ENCODE measurements around the gene GLRX3. TPM values are rescaled to one million over a fixed set of nuclear protein-coding genes. Genes with fewer than 3 reads are reported as not detected.

The GLRX3 gene
- polyA plus RNA-seq, 1 of the 3 experiments (the other 2 are of a cell fraction): 93.8 TPM

DNA sequence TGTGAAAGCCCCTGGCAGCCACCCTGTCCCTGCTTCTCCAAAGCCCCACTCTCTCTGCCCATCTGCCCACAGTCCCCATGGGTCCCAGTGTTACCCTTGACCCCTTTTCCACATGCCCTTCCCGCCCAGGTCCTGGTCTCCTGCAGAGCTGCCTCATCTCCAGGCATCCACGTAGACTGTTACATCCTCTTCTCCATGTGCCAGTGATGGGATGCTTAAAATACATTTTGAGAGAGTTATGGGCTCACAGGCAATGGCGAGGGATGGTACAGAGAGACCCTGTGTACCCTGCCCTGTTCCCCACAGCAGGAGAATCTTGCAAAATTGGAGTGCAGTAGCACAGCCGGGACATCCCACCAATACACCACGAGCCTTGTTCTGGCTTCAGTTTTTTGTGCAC lies 56.8 kb downstream of the GLRX3 start:
- whole genome bisulfite sequencing (ENCODE audit: low lambda C conversion rate): 94% methylated on average over 5 of the region's 5 CpGs
- POLR2A ChIA-PET: no interaction called here

More for the DNA sequence above, 56.8 kb downstream of the GLRX3 start:
- Histone ChIP-seq H3K36me3 (replicated peaks in 1 of 2; ENCODE audit: control insufficient read depth in 1 of 2, insufficient read depth in 2 of 2, low read length in 1 of 2) (peaks cover 0 to 1% of the 10 kb centered on the region in 2 experiments), H3K9me3 (no peaks in the 10 kb centered on the region), H4K20me1 (ENCODE audit: insufficient read depth) (no peaks in the 10 kb centered on the region), H2AFZ (ENCODE audit: low read depth) (no peak overlapping the region), H3K9me2 (no peaks in the 10 kb centered on the region), H3K27ac (ENCODE audit: low read depth in 2 of 2, low read length in 1 of 2) (no peak overlapping the region), H3K4me3 (ENCODE audit: low read depth in 2 of 2, low read length in 1 of 2) (no peak overlapping the region), H3K27me3 (ENCODE audit: insufficient read depth) (no peaks in the 10 kb centered on the region), H3K4me2 (no peak overlapping the region), H3K79me2 (ENCODE audit: insufficient read depth) (no peaks in the 10 kb centered on the region), H3K4me1 (ENCODE audit: control insufficient read depth in 1 of 2, insufficient read depth in 2 of 2, low read depth in 1 of 2, low read length in 1 of 2) (peaks cover 0 to 23% of the 10 kb centered on the region in 2 experiments; a peak in 1 of 4 replicates), H3F3A (replicated peaks; ENCODE audit: insufficient read depth) (no peaks in the 10 kb centered on the region), H3K9ac (no peak overlapping the region)
- no peak for TF ChIP-seq FOXM1 (IDR thresholded peaks at IDR 0.05; ENCODE audit: low read depth)
- TF ChIP-seq, protein P1, sequence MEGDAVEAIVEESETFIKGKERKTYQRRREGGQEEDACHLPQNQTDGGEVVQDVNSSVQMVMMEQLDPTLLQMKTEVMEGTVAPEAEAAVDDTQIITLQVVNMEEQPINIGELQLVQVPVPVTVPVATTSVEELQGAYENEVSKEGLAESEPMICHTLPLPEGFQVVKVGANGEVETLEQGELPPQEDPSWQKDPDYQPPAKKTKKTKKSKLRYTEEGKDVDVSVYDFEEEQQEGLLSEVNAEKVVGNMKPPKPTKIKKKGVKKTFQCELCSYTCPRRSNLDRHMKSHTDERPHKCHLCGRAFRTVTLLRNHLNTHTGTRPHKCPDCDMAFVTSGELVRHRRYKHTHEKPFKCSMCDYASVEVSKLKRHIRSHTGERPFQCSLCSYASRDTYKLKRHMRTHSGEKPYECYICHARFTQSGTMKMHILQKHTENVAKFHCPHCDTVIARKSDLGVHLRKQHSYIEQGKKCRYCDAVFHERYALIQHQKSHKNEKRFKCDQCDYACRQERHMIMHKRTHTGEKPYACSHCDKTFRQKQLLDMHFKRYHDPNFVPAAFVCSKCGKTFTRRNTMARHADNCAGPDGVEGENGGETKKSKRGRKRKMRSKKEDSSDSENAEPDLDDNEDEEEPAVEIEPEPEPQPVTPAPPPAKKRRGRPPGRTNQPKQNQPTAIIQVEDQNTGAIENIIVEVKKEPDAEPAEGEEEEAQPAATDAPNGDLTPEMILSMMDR (IDR thresholded peaks at IDR 0.05): no peak
- no peak for TF ChIP-seq NRF1 (IDR thresholded peaks at IDR 0.05; ENCODE audit: low read depth, low read length)
- TF ChIP-seq MXI1 (IDR thresholded peaks at IDR 0.05; ENCODE audit: low read depth, low read length): no peak
- no peak for TF ChIP-seq SIN3A (IDR thresholded peaks at IDR 0.05; ENCODE audit: borderline replicate concordance, low read depth, low read length)
- no peak for TF ChIP-seq CHD2 (IDR thresholded peaks at IDR 0.05; ENCODE audit: low read length, partially characterized antibody)
- TF ChIP-seq RXRA (IDR thresholded peaks at IDR 0.05; ENCODE audit: borderline replicate concordance, low read depth): no peak
- TF ChIP-seq, protein P2, sequence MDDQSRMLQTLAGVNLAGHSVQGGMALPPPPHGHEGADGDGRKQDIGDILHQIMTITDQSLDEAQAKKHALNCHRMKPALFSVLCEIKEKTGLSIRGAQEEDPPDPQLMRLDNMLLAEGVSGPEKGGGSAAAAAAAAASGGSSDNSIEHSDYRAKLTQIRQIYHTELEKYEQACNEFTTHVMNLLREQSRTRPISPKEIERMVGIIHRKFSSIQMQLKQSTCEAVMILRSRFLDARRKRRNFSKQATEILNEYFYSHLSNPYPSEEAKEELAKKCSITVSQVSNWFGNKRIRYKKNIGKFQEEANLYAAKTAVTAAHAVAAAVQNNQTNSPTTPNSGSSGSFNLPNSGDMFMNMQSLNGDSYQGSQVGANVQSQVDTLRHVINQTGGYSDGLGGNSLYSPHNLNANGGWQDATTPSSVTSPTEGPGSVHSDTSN (IDR thresholded peaks at IDR 0.05): no peak
- no peak for TF ChIP-seq TAF1 (IDR thresholded peaks at IDR 0.05; ENCODE audit: borderline replicate concordance, low read depth, low read length)
- TF ChIP-seq ELF1 (IDR thresholded peaks at IDR 0.05): no peak
- TF ChIP-seq POLR2AphosphoS5 (IDR thresholded peaks at IDR 0.05; ENCODE audit: low read depth, low read length): no peak
- TF ChIP-seq, protein P3, sequence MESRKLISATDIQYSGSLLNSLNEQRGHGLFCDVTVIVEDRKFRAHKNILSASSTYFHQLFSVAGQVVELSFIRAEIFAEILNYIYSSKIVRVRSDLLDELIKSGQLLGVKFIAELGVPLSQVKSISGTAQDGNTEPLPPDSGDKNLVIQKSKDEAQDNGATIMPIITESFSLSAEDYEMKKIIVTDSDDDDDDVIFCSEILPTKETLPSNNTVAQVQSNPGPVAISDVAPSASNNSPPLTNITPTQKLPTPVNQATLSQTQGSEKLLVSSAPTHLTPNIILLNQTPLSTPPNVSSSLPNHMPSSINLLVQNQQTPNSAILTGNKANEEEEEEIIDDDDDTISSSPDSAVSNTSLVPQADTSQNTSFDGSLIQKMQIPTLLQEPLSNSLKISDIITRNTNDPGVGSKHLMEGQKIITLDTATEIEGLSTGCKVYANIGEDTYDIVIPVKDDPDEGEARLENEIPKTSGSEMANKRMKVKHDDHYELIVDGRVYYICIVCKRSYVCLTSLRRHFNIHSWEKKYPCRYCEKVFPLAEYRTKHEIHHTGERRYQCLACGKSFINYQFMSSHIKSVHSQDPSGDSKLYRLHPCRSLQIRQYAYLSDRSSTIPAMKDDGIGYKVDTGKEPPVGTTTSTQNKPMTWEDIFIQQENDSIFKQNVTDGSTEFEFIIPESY (IDR thresholded peaks at IDR 0.05; ENCODE audit: borderline replicate concordance, low read depth): no peak
- TF ChIP-seq EZH2phosphoT487 (IDR thresholded peaks at IDR 0.05; ENCODE audit: borderline replicate concordance, low read depth): no peak
- TF ChIP-seq, protein P4, sequence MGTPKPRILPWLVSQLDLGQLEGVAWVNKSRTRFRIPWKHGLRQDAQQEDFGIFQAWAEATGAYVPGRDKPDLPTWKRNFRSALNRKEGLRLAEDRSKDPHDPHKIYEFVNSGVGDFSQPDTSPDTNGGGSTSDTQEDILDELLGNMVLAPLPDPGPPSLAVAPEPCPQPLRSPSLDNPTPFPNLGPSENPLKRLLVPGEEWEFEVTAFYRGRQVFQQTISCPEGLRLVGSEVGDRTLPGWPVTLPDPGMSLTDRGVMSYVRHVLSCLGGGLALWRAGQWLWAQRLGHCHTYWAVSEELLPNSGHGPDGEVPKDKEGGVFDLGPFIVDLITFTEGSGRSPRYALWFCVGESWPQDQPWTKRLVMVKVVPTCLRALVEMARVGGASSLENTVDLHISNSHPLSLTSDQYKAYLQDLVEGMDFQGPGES (IDR thresholded peaks at IDR 0.05; ENCODE audit: low read depth, low read length): no peak
- TF ChIP-seq JUND (IDR thresholded peaks at IDR 0.05): no peak
- no peak for TF ChIP-seq TEAD4 (IDR thresholded peaks at IDR 0.05; ENCODE audit: borderline replicate concordance, insufficient read depth)
- no peak for TF ChIP-seq FOXJ3 (CRISPR knock-in tag; IDR thresholded peaks at IDR 0.05)
- DNase-seq: no peak
- CTCF ChIA-PET: interaction anchor here (0.9 kb wide), 1 partner anchor 141 kb away, joined by 4 read pairs; no protein-coding TSS in a partner anchor
